Spleen (tissue), 7 donors: Measurements from ENCODE around the gene RAD9A.

ENCODE experiments used
- CTCF ChIP-seq, 11 experiments: fragments of 200-600 bp in 7 of 11; fragments of 450-650 bp in 4 of 11; sonication (generic) in 4 of 11; IDR thresholded peaks in 8 of 11; conservative IDR thresholded peaks in 3 of 11; 1 replicate in 7 of 11; 2 replicates in 4 of 11; pipeline versions ENCODE4 v1.4.0 to v1.8.0; 2016 to 2021; ENCODE audit warnings: antibody characterized with exemption in 11 of 11, inconsistent platforms in 4 of 11, mild to moderate bottlenecking in 1 of 11
- POLR2AphosphoS5 ChIP-seq, 3 donors: sonication (generic); formaldehyde crosslinking; IDR thresholded peaks; one replicate each; pipeline ENCODE4 v1.5.1; 2017; ENCODE audit warnings: antibody characterized with exemption in 3 of 3
- donor health status: DM: no; HTN: no; CAD: no; lungs with moderate emphysema.
- donor health status: DM: no; HTN: no; CAD: no.
- donor health status: DM: no; HTN: no; CAD: no.

- TF ChIP-seq POLR2AphosphoS5 (IDR thresholded peaks at IDR 0.05) (peak in 2 of 3 donors; percentile 19 to 31), CTCF (IDR thresholded peaks at IDR 0.05 in 8 of 11, conservative IDR thresholded peaks at IDR 0.05 in 3 of 11) (no peak)
These were observed 50.1 kb downstream of the RAD9A start for GRCh38 chr11:67441731-67442351.
